H1 (cell line): ENCODE measurements around the gene RAMP1. TPM values are rescaled to one million over a fixed set of nuclear protein-coding genes. Genes with fewer than 3 reads are reported as not detected.
A peak's percentile ranks its signal among the peaks of the same experiment; 100 is the strongest.

Experiments
- CTCF ChIA-PET: fragments of 300-600 bp; sonication (Branson Sonifier 250); formaldehyde crosslinking; loops from one replicate; lab custom pipeline; 2021; ENCODE audit not compliant: partially characterized antibody; lab: Charles Lee
- POLR2A ChIA-PET: fragments of 300-600 bp; sonication (Branson Sonifier 250); formaldehyde crosslinking; loops from one replicate; lab custom pipeline; 2021; ENCODE audit warnings: inconsistent platforms; ENCODE audit not compliant: partially characterized antibody; lab: Charles Lee
- DNase-seq, 2 experiments: peaks; one replicate each; pipeline versions ENCODE4 v3.0.0 to v3.0.0-alpha.2; 2010 to 2022; ENCODE audit warnings: low spot score in 2 of 2, low read depth in 1 of 2, mixed read lengths in 1 of 2
- FAIRE-seq: peaks from 2 replicates; lab custom pipeline; 2011; peaks lifted over from hg19 to GRCh38; lab: Jason Lieb, UNC
- H2AFZ ChIP-seq: 2 replicates; pipeline ENCODE4 v1.8.1; 2012; ENCODE audit warnings: low read length, inconsistent platforms
- H2AK5ac ChIP-seq: 2 replicates; pipeline ENCODE4 v1.6.1; 2013; ENCODE audit warnings: low read depth, low read length
- H2BK120ac ChIP-seq: replicated peaks from 2 replicates; pipeline ENCODE3; 2013; ENCODE audit warnings: low read depth, low read length, inconsistent platforms
- H2BK12ac ChIP-seq: 2 replicates; pipeline ENCODE4 v1.6.1; 2013; ENCODE audit warnings: low read depth, low read length
- H2BK15ac ChIP-seq: 2 replicates; pipeline ENCODE4 v1.6.1; 2013; ENCODE audit warnings: low read length
- H2BK20ac ChIP-seq: 2 replicates; pipeline ENCODE4 v1.6.1; 2013; ENCODE audit warnings: low read length
- H2BK5ac ChIP-seq: 2 replicates; pipeline ENCODE4 v1.6.1; 2013; ENCODE audit warnings: low read depth, low read length
- H3K14ac ChIP-seq: 2 replicates; pipeline ENCODE4 v1.6.1; 2013; ENCODE audit warnings: inconsistent platforms; ENCODE audit not compliant: insufficient read length
- H3K18ac ChIP-seq: 2 replicates; pipeline ENCODE4 v1.6.1; 2013; ENCODE audit warnings: low read length; ENCODE audit errors: extremely low read depth
- H3K23ac ChIP-seq: 2 replicates; pipeline ENCODE4 v1.6.1; 2013; ENCODE audit warnings: inconsistent platforms; ENCODE audit not compliant: insufficient read length
- H3K23me2 ChIP-seq: 2 replicates; pipeline ENCODE4 v1.6.1; 2013; ENCODE audit warnings: low read depth, low read length
- H3K27ac ChIP-seq: 2 replicates; pipeline ENCODE4 v1.6.1; 2011; ENCODE audit warnings: low read depth, low read length, inconsistent platforms
- H3K27me3 ChIP-seq, 4 experiments: replicated peaks in 1 of 4; 1 replicate in 1 of 4; 2 replicates in 3 of 4; pipeline versions ENCODE4 v1.6.1 to v1.8.1; 2011 to 2013; ENCODE audit warnings: low read length in 3 of 4, mild to moderate bottlenecking in 3 of 4, inconsistent platforms in 2 of 4, mixed read lengths in 2 of 4, moderate library complexity in 1 of 4; ENCODE audit not compliant: control insufficient read depth in 3 of 4, insufficient read depth in 3 of 4; ENCODE audit errors: extremely low read depth in 1 of 4
- H3K36me3 ChIP-seq, 4 experiments: 2 replicates each; pipeline versions ENCODE4 v1.6.1 to v1.8.1; 2011 to 2013; ENCODE audit warnings: mild to moderate bottlenecking in 4 of 4, low read length in 3 of 4, moderate library complexity in 2 of 4, control low read depth in 1 of 4, inconsistent platforms in 1 of 4; ENCODE audit not compliant: insufficient read depth in 4 of 4, control insufficient read depth in 2 of 4
- H3K4ac ChIP-seq: replicated peaks from 2 replicates; pipeline ENCODE3; 2013; ENCODE audit warnings: low read length, low read depth, mixed read lengths, inconsistent platforms; ENCODE audit not compliant: insufficient read length
- H3K4me1 ChIP-seq, 4 experiments: replicated peaks in 1 of 4; 1 replicate in 1 of 4; 2 replicates in 3 of 4; pipeline versions ENCODE4 v1.6.1 to v1.8.1; 2011 to 2013; ENCODE audit warnings: low read length in 3 of 4, inconsistent platforms in 2 of 4, mixed read lengths in 1 of 4; ENCODE audit not compliant: insufficient read depth in 4 of 4, control insufficient read depth in 3 of 4
- H3K4me2 ChIP-seq, 2 experiments: 2 replicates each; pipeline versions ENCODE4 v1.6.1 to v1.8.1; 2011 to 2013; ENCODE audit warnings: low read depth in 2 of 2, low read length in 2 of 2, control low read depth in 1 of 2, inconsistent platforms in 1 of 2, mild to moderate bottlenecking in 1 of 2; ENCODE audit not compliant: insufficient read depth in 1 of 2
- H3K4me3 ChIP-seq, 4 experiments: fragments of 200-600, 300-600 bp in 1 of 4; sonication (generic), shearing (Covaris generic), sonication (Bioruptor Twin) in 1 of 4; 2 replicates each; pipeline versions ENCODE4 v1.5.1 to v1.8.1; 2011 to 2016; ENCODE audit warnings: low read length in 4 of 4, low read depth in 3 of 4, control low read depth in 2 of 4, inconsistent platforms in 2 of 4, mild to moderate bottlenecking in 2 of 4, mixed read lengths in 1 of 4, moderate library complexity in 1 of 4; ENCODE audit not compliant: insufficient read depth in 2 of 4; ENCODE audit errors: extremely low read depth in 1 of 4
- H3K56ac ChIP-seq: replicated peaks from 2 replicates; pipeline ENCODE3; 2013; ENCODE audit warnings: low read depth, mild to moderate bottlenecking, mixed read lengths, low read length, inconsistent platforms; ENCODE audit not compliant: insufficient read length
- H3K79me1 ChIP-seq: 2 replicates; pipeline ENCODE4 v1.6.1; 2013; ENCODE audit warnings: low read depth, low read length, control low read depth
- H3K79me2 ChIP-seq, 2 experiments: 2 replicates each; pipeline versions ENCODE4 v1.6.1 to v1.8.1; 2012 to 2013; ENCODE audit warnings: low read length in 2 of 2, mild to moderate bottlenecking in 2 of 2, inconsistent platforms in 1 of 2; ENCODE audit not compliant: insufficient read depth in 2 of 2, control insufficient read depth in 1 of 2
- H3K9ac ChIP-seq, 4 experiments: replicated peaks in 1 of 4; 1 replicate in 1 of 4; 2 replicates in 3 of 4; pipeline versions ENCODE4 v1.6.1 to v1.8.1; 2011 to 2013; ENCODE audit warnings: low read depth in 3 of 4, low read length in 3 of 4, control low read depth in 2 of 4, mild to moderate bottlenecking in 2 of 4, moderate library complexity in 2 of 4, inconsistent platforms in 1 of 4; ENCODE audit errors: extremely low read depth in 1 of 4
- H3K9me3 ChIP-seq, 2 experiments: 2 replicates each; pipeline versions ENCODE4 v1.6.1 to v1.8.1; 2012 to 2013; ENCODE audit warnings: mild to moderate bottlenecking in 2 of 2, moderate library complexity in 2 of 2, control low read depth in 1 of 2, inconsistent platforms in 1 of 2, low read depth in 1 of 2, low read length in 1 of 2, mixed read lengths in 1 of 2; ENCODE audit not compliant: insufficient read depth in 2 of 2
- H4K20me1 ChIP-seq, 2 experiments: replicated peaks in 1 of 2; 2 replicates each; pipeline versions ENCODE3 to v1.8.1; 2011 to 2013; ENCODE audit warnings: inconsistent platforms in 2 of 2, low read length in 2 of 2, mild to moderate bottlenecking in 1 of 2; ENCODE audit not compliant: insufficient read depth in 2 of 2, control insufficient read depth in 1 of 2
- H4K5ac ChIP-seq: 2 replicates; pipeline ENCODE4 v1.6.1; 2013; ENCODE audit warnings: low read length, low read depth, mixed read lengths, inconsistent platforms; ENCODE audit not compliant: insufficient read length
- H4K8ac ChIP-seq: 2 replicates; pipeline ENCODE4 v1.8.0; 2013; ENCODE audit warnings: mild to moderate bottlenecking, moderate library complexity, low read length, inconsistent platforms; ENCODE audit not compliant: insufficient read depth; ENCODE audit errors: extremely low read depth
- H4K91ac ChIP-seq: replicated peaks from 2 replicates; pipeline ENCODE3; 2013; ENCODE audit warnings: low read length, mixed read lengths, inconsistent platforms; ENCODE audit not compliant: insufficient read length
- YY1 ChIP-seq: IDR thresholded peaks from 2 replicates; pipeline ENCODE4 v1.6.1; 2011; ENCODE audit warnings: low read depth, mild to moderate bottlenecking, low read length
- WGBS, 2 experiments: shearing (Covaris generic) in 1 of 2; methylation state at CpG; one replicate each; pipeline versions ENCODE4 v1.1.6 to v1.1.7; 2013 to 2015; ENCODE audit warnings: low lambda C conversion rate in 2 of 2, mixed read lengths in 2 of 2, inconsistent platforms in 1 of 2, low coverage in 1 of 2, missing lambda C conversion rate in 1 of 2; ENCODE audit not compliant: insufficient replicate concordance in 2 of 2, insufficient coverage in 1 of 2, insufficient read length in 1 of 2; ENCODE audit errors: extremely low coverage in 1 of 2, missing lambda C conversion rate in 1 of 2; 5-methylcytosine and 5-hydroxymethylcytosine counted together
- polyA plus RNA-seq, 7 experiments: library from polyadenylated mRNA; depleted of rRNA in 3 of 7; stranded (reverse) in 5 of 7; unstranded in 2 of 7; fragments of >200 nt in 5 of 7; fragments of 200-250 nt in 2 of 7; gene quantifications; 1 replicate in 5 of 7; 2 replicates in 1 of 7; 4 replicates in 1 of 7; pipeline versions ENCODE4 v1.2.1 to v1.2.3, GENCODE V29; 2011 to 2013; ENCODE audit warnings: missing spikeins in 2 of 7, mixed read lengths in 2 of 7
- total RNA-seq: library from RNA; stranded (reverse); fragmentation: NEBNext Ultra II Directional; extraction: Animal tissue kit (Norgen Biotek cat#: 25700); gene quantifications from 2 replicates; pipeline ENCODE4 v1.2.1, GENCODE V29; 2021
- TF ChIP-seq, protein P1 (sequence below): IDR thresholded peaks from 2 replicates; pipeline ENCODE4 v1.6.1; 2012; ENCODE audit warnings: inconsistent platforms

RAMP1 gene
- total and polyA plus RNA-seq, 2 of the 8 experiments (the other 6 are each of a cell fraction or from before 2014, with no cell fraction given): 0.65 to 4.3 TPM

DNA sequence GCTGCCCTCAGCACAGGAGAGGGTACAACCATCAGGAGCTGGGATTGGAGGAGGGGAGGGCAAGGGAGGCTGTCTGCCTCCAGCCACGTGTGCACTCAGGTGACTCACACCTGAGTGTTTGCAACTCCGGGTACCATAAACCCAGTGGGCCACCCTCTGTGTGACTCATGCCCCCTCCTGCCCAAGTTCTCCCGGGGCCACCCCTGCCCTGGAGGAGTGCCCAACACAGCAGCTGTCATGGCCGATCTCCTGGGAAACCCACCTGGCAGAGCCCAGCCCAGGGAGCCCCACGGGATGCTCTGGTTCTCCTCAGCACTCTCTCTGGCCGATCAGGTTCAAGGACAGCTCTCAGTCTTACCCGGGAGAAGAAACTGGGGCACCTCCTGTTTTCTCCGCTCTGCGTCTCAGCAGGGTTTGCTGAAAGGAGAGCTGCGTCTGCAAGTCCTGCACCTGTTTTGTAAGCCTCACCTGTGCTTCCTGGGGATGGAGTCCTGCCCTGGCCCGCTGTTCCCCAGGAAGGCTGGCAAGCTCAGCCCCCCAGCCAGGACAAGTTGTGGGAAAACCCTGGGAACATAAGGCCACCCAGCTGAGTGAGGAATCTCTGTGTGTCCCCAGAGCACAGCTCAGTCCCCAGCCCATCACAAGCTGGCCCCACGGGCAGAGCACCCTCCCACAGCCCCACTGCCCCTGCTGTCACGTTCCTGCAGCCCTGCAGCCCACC, 63.4 kb downstream of the RAMP1 start:
- H3K27ac ChIP-seq: no peak overlapping the region

More for the DNA sequence above, 63.4 kb downstream of the RAMP1 start:
- Histone ChIP-seq H3K79me1 (no peaks in the 10 kb centered on the region), H2BK12ac (no peak overlapping the region), H3K27me3 (no peaks in the 10 kb centered on the region; a peak in 2 of 7 replicates), H2AK5ac (no peak overlapping the region), H2BK120ac (no peak overlapping the region), H3K9me3 (no peaks in the 10 kb centered on the region), H3K9ac (no peak overlapping the region), H3K4me1 (peaks cover 0 to 6% (median 4%) of the 10 kb centered on the region in 4 experiments; a peak in 5 of 7 replicates), H4K91ac (no peak overlapping the region), H2AFZ (no peak overlapping the region), H3K36me3 (no peaks in the 10 kb centered on the region), H3K23ac (no peak overlapping the region), H2BK15ac (no peak overlapping the region), H4K5ac (no peak overlapping the region), H3K4me2 (0 out of 4 replicates have a peak overlapping the region, but pooled peaks of 1 of the 2 experiments have one; percentile 44), H4K20me1 (peaks cover 0 to 3% of the 10 kb centered on the region in 2 experiments), H4K8ac (peak overlapping the region; percentile 28; the same call in 1 of the 2 replicates), H3K4me3 (peak overlapping the region in 1 of 4 experiments; percentile 34; a peak in 1 of 8 replicates), H3K79me2 (no peaks in the 10 kb centered on the region), H3K4ac (peak overlapping the region; percentile 29), H3K18ac (no peak overlapping the region), H3K56ac (no peak overlapping the region), H3K14ac (no peak overlapping the region), H2BK20ac (no peak overlapping the region), H2BK5ac (no peak overlapping the region), H3K23me2 (no peaks in the 10 kb centered on the region)
- 57% methylated on average over 12 of the region's 13 CpGs; no CpG with 5 or more reads in 1 of the 2 experiments for WGBS, 2 experiments
- CTCF ChIA-PET: interaction anchor here (0.6 to 2.2 kb wide), 32 partner anchors 10 to 410 kb away, joined by 3 to 12 read pairs (median 4); no protein-coding TSS in a partner anchor
- TF ChIP-seq, protein P1, sequence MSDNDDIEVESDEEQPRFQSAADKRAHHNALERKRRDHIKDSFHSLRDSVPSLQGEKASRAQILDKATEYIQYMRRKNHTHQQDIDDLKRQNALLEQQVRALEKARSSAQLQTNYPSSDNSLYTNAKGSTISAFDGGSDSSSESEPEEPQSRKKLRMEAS: no peak
- 0 out of 2 replicates have a peak, but pooled peaks have one; percentile 20 for TF ChIP-seq YY1
- FAIRE-seq (no peak), DNase-seq (no peak)
- POLR2A ChIA-PET: interaction anchor here (0.8 to 1.7 kb wide), 3 partner anchors 39 to 186 kb away, joined by 3 read pairs; no protein-coding TSS in a partner anchor
